Measurements from ENCODE around the gene C1RL. TPM values are rescaled to one million over a fixed set of nuclear protein-coding genes. Genes with fewer than 3 reads are reported as not detected.
A peak's percentile ranks its signal among the peaks of the same experiment; 100 is the strongest.

The C1RL gene
- total and polyA plus RNA-seq, 5 donors from 2014 or later, result 6.0 to 21.0 (median 8.0) TPM

- Mint-ChIP-seq H3K36me3 (peaks cover 8% of the 10 kb centered on the region), H3K27me3 (peaks cover 7% of the 10 kb centered on the region), H3K4me3 (no peak overlapping the region), H3K27ac (peak overlapping the region in 2 of 3 donors; percentile 42), H3K4me1 (peaks cover 0 to 24% (median 3%) of the 10 kb centered on the region in 4 donors), H3K9me3 (no peaks in the 10 kb centered on the region)
- no peak for ATAC-seq (ENCODE audit: low read depth in 2 of 2)
- H3K36me3 ChIP-seq (ENCODE audit: control insufficient read depth, insufficient read depth, low read length), result no peaks in the 10 kb centered on the region
- peaks cover 8% of the 10 kb centered on the region for H3K4me1 ChIP-seq (ENCODE audit: control insufficient read depth, insufficient read depth, low read length, poor library complexity, severe bottlenecking)
- no peak overlapping the region for H3K4me3 ChIP-seq (ENCODE audit: low read depth, low read length)
- no peak for DNase-seq
- H3K9me3 ChIP-seq (ENCODE audit: control insufficient read depth in 2 of 2, low read length in 2 of 2), result no peaks in the 10 kb centered on the region
- no peaks in the 10 kb centered on the region for H3K27me3 ChIP-seq (ENCODE audit: control insufficient read depth, insufficient read depth, low read length)
- no peak overlapping the region for H3K27ac ChIP-seq (ENCODE audit: insufficient read depth, low read length, poor library complexity, severe bottlenecking)
Observed at GRCh38 chr12:7093486-7093885, 15.5 kb downstream of the C1RL start.

- Histone ChIP-seq H3K4me1 (ENCODE audit: control insufficient read depth, insufficient read depth, low read length, poor library complexity, severe bottlenecking) (peaks cover 8% of the 10 kb centered on the region), H3K4me3 (ENCODE audit: low read depth, low read length) (no peak overlapping the region), H3K27me3 (ENCODE audit: control insufficient read depth, insufficient read depth, low read length) (no peaks in the 10 kb centered on the region), H3K36me3 (ENCODE audit: control insufficient read depth, insufficient read depth, low read length) (no peaks in the 10 kb centered on the region), H3K9me3 (ENCODE audit: control insufficient read depth in 2 of 2, low read length in 2 of 2) (no peaks in the 10 kb centered on the region), H3K27ac (ENCODE audit: insufficient read depth, low read length, poor library complexity, severe bottlenecking) (no peak overlapping the region)
- Mint-ChIP-seq H3K36me3 (peaks cover 3% of the 10 kb centered on the region), H3K27me3 (peaks cover 7% of the 10 kb centered on the region), H3K27ac (peak overlapping the region in 1 of 3 donors; percentile 90), H3K4me3 (peak overlapping the region in 1 of 4 donors; percentile 26), H3K9me3 (no peaks in the 10 kb centered on the region), H3K4me1 (peaks cover 0 to 21% (median 3%) of the 10 kb centered on the region in 4 donors)
- no peak for ATAC-seq (ENCODE audit: low read depth in 2 of 2)
- DNase-seq, result no peak
Observed at GRCh38 chr12:7092986-7093460, 16.0 kb downstream of the C1RL start.

- peaks cover 7% of the 10 kb centered on the region for H3K27me3 Mint-ChIP-seq
- H3K4me1 Mint-ChIP-seq, result peaks cover 0 to 21% (median 3%) of the 10 kb centered on the region in 4 donors
- peaks cover 3% of the 10 kb centered on the region for H3K36me3 Mint-ChIP-seq
- peak; percentile 52 to 66 for ATAC-seq (ENCODE audit: low read depth in 2 of 2)
- Histone ChIP-seq H3K27ac (ENCODE audit: insufficient read depth, low read length, poor library complexity, severe bottlenecking) (peak within 1 kb of the TSS; percentile 39), H3K36me3 (ENCODE audit: control insufficient read depth, insufficient read depth, low read length) (no peaks in the 10 kb centered on the region), H3K9me3 (ENCODE audit: control insufficient read depth in 2 of 2, low read length in 2 of 2) (no peaks in the 10 kb centered on the region), H3K4me1 (ENCODE audit: control insufficient read depth, insufficient read depth, low read length, poor library complexity, severe bottlenecking) (peaks cover 8% of the 10 kb centered on the region), H3K27me3 (ENCODE audit: control insufficient read depth, insufficient read depth, low read length) (no peaks in the 10 kb centered on the region), H3K4me3 (ENCODE audit: low read depth, low read length) (peak within 1 kb of the TSS; percentile 77)
- peak within 1 kb of the TSS; percentile 65 to 90 (median 74) for H3K27ac Mint-ChIP-seq
- peak within 1 kb of the TSS; percentile 76 to 89 (median 85) for H3K4me3 Mint-ChIP-seq
- no peaks in the 10 kb centered on the region for H3K9me3 Mint-ChIP-seq
- peak; percentile 56 to 74 (median 64) for DNase-seq
Observed at GRCh38 chr12:7092229-7092985, 16.6 kb downstream of the C1RL start, which contains the start of gene C1R. Gene C1R (minus strand): TSS chr12:7092445. CDS start chr12:7092388, 57 bp downstream.

- Mint-ChIP-seq H3K4me1 (peaks cover 0 to 21% (median 3%) of the 10 kb centered on the region in 4 donors), H3K27me3 (peaks cover 7% of the 10 kb centered on the region), H3K4me3 (peak overlapping the region; percentile 76 to 89 (median 85)), H3K36me3 (peaks cover 3% of the 10 kb centered on the region), H3K9me3 (no peaks in the 10 kb centered on the region), H3K27ac (peak overlapping the region; percentile 65 to 90 (median 74))
- Histone ChIP-seq H3K4me1 (ENCODE audit: control insufficient read depth, insufficient read depth, low read length, poor library complexity, severe bottlenecking) (peaks cover 8% of the 10 kb centered on the region), H3K4me3 (ENCODE audit: low read depth, low read length) (peak overlapping the region; percentile 77), H3K27me3 (ENCODE audit: control insufficient read depth, insufficient read depth, low read length) (no peaks in the 10 kb centered on the region), H3K9me3 (ENCODE audit: control insufficient read depth in 2 of 2, low read length in 2 of 2) (no peaks in the 10 kb centered on the region), H3K27ac (ENCODE audit: insufficient read depth, low read length, poor library complexity, severe bottlenecking) (no peak overlapping the region), H3K36me3 (ENCODE audit: control insufficient read depth, insufficient read depth, low read length) (no peaks in the 10 kb centered on the region)
- no peak for ATAC-seq (ENCODE audit: low read depth in 2 of 2)
- DNase-seq, result no peak
Observed at GRCh38 chr12:7091660-7092228, 17.3 kb downstream of the C1RL start.

- Mint-ChIP-seq H3K4me3 (peak overlapping the region in 1 of 4 donors; percentile 22), H3K36me3 (peaks cover 3% of the 10 kb centered on the region), H3K4me1 (peaks cover 0 to 21% (median 3%) of the 10 kb centered on the region in 4 donors), H3K27me3 (peaks cover 7% of the 10 kb centered on the region), H3K9me3 (no peaks in the 10 kb centered on the region), H3K27ac (peak overlapping the region in 1 of 3 donors; percentile 74)
- DNase-seq, result no peak
- Histone ChIP-seq H3K4me3 (ENCODE audit: low read depth, low read length) (no peak overlapping the region), H3K36me3 (ENCODE audit: control insufficient read depth, insufficient read depth, low read length) (no peaks in the 10 kb centered on the region), H3K27ac (ENCODE audit: insufficient read depth, low read length, poor library complexity, severe bottlenecking) (no peak overlapping the region), H3K9me3 (ENCODE audit: control insufficient read depth in 2 of 2, low read length in 2 of 2) (no peaks in the 10 kb centered on the region), H3K4me1 (ENCODE audit: control insufficient read depth, insufficient read depth, low read length, poor library complexity, severe bottlenecking) (peaks cover 8% of the 10 kb centered on the region), H3K27me3 (ENCODE audit: control insufficient read depth, insufficient read depth, low read length) (no peaks in the 10 kb centered on the region)
- ATAC-seq (ENCODE audit: low read depth in 2 of 2), result no peak
Observed at GRCh38 chr12:7091171-7091570, 17.8 kb downstream of the C1RL start.

GRCh38 chr12:7090222-7090998, 18.6 kb downstream of the C1RL start:
- DNase-seq (no peak), ATAC-seq (ENCODE audit: low read depth in 2 of 2) (no peak)
- Histone ChIP-seq H3K36me3 (ENCODE audit: control insufficient read depth, insufficient read depth, low read length) (no peaks in the 10 kb centered on the region), H3K27me3 (ENCODE audit: control insufficient read depth, insufficient read depth, low read length) (no peaks in the 10 kb centered on the region), H3K4me1 (ENCODE audit: control insufficient read depth, insufficient read depth, low read length, poor library complexity, severe bottlenecking) (peaks cover 8% of the 10 kb centered on the region), H3K27ac (ENCODE audit: insufficient read depth, low read length, poor library complexity, severe bottlenecking) (no peak overlapping the region), H3K9me3 (ENCODE audit: control insufficient read depth in 2 of 2, low read length in 2 of 2) (no peaks in the 10 kb centered on the region), H3K4me3 (ENCODE audit: low read depth, low read length) (no peak overlapping the region)
- Mint-ChIP-seq H3K4me1 (peaks cover 0 to 19% (median 3%) of the 10 kb centered on the region in 4 donors), H3K36me3 (peaks cover 3% of the 10 kb centered on the region), H3K9me3 (no peaks in the 10 kb centered on the region), H3K27ac (peak overlapping the region in 1 of 3 donors; percentile 7), H3K27me3 (peaks cover 7% of the 10 kb centered on the region), H3K4me3 (peak overlapping the region in 1 of 4 donors; percentile 29)

GRCh38 chr12:7089196-7089871, 19.7 kb downstream of the C1RL start:
- Mint-ChIP-seq H3K9me3 (no peaks in the 10 kb centered on the region), H3K36me3 (peaks cover 3% of the 10 kb centered on the region), H3K4me1 (peaks cover 0 to 19% (median 3%) of the 10 kb centered on the region in 4 donors), H3K27me3 (peaks cover 7% of the 10 kb centered on the region), H3K27ac (no peak overlapping the region), H3K4me3 (no peak overlapping the region)
- Histone ChIP-seq H3K27me3 (ENCODE audit: control insufficient read depth, insufficient read depth, low read length) (no peaks in the 10 kb centered on the region), H3K9me3 (ENCODE audit: control insufficient read depth in 2 of 2, low read length in 2 of 2) (no peaks in the 10 kb centered on the region), H3K4me1 (ENCODE audit: control insufficient read depth, insufficient read depth, low read length, poor library complexity, severe bottlenecking) (peaks cover 8% of the 10 kb centered on the region), H3K36me3 (ENCODE audit: control insufficient read depth, insufficient read depth, low read length) (no peaks in the 10 kb centered on the region), H3K4me3 (ENCODE audit: low read depth, low read length) (no peak overlapping the region), H3K27ac (ENCODE audit: insufficient read depth, low read length, poor library complexity, severe bottlenecking) (no peak overlapping the region)
- ATAC-seq (ENCODE audit: low read depth in 2 of 2) (no peak), DNase-seq (no peak)
